GM23248 (cell line): ENCODE measurements around the gene ERICH6. TPM values are rescaled to one million over a fixed set of nuclear protein-coding genes. Genes with fewer than 3 reads are reported as not detected.
A peak's percentile ranks its signal among the peaks of the same experiment; 100 is the strongest.

Experiments used
- DNase-seq: peaks from one replicate; pipeline ENCODE4 v3.0.0-alpha.2; 2015
- H2AFZ ChIP-seq: fragments of 200-600 bp; sonication (generic); 2 replicates; pipeline ENCODE4 v1.6.1; 2016; ENCODE audit warnings: antibody characterized with exemption
- H3F3A ChIP-seq: fragments of 200-600 bp; sonication (generic); 2 replicates; pipeline ENCODE4 v1.6.1; 2016; ENCODE audit warnings: mild to moderate bottlenecking, antibody characterized with exemption, mixed run types; ENCODE audit not compliant: insufficient read depth
- H3K27ac ChIP-seq: fragments of 200-600 bp; sonication (generic); 2 replicates; pipeline ENCODE4 v1.5.1; 2016; ENCODE audit warnings: mild to moderate bottlenecking
- H3K27me3 ChIP-seq: fragments of 200-600 bp; sonication (generic); replicated peaks from 2 replicates; pipeline ENCODE4 v1.6.1; 2016; ENCODE audit warnings: mild to moderate bottlenecking; ENCODE audit not compliant: insufficient read depth
- H3K36me3 ChIP-seq: fragments of 200-600 bp; sonication (generic); 2 replicates; pipeline ENCODE4 v1.6.1; 2016; ENCODE audit warnings: low read depth, mild to moderate bottlenecking
- H3K4me1 ChIP-seq: fragments of 200-600 bp; sonication (generic); 2 replicates; pipeline ENCODE4 v1.6.1; 2016; ENCODE audit warnings: mild to moderate bottlenecking; ENCODE audit not compliant: insufficient read depth
- H3K4me2 ChIP-seq: fragments of 200-600 bp; sonication (generic); one replicate; pipeline ENCODE4 v1.6.1; 2016; ENCODE audit warnings: mild to moderate bottlenecking; ENCODE audit not compliant: unreplicated experiment
- H3K4me3 ChIP-seq: fragments of 200-600 bp; sonication (generic); 2 replicates; pipeline ENCODE4 v1.5.1; 2016; ENCODE audit warnings: mild to moderate bottlenecking
- H3K79me2 ChIP-seq: fragments of 200-600 bp; sonication (generic); 2 replicates; pipeline ENCODE4 v1.6.1; 2016; ENCODE audit warnings: mild to moderate bottlenecking; ENCODE audit not compliant: insufficient read depth
- H3K9ac ChIP-seq: fragments of 200-600 bp; sonication (generic); 2 replicates; pipeline ENCODE4 v1.6.1; 2016; ENCODE audit warnings: mild to moderate bottlenecking
- H3K9me2 ChIP-seq: fragments of 200-600 bp; sonication (generic); 2 replicates; pipeline ENCODE4 v1.6.1; 2016; ENCODE audit warnings: mixed run types, mild to moderate bottlenecking, moderate library complexity; ENCODE audit not compliant: insufficient read depth
- H3K9me3 ChIP-seq: fragments of 200-600 bp; sonication (generic); one replicate; pipeline ENCODE4 v1.6.1; 2017; ENCODE audit warnings: low read depth
- H4K20me1 ChIP-seq: fragments of 200-600 bp; sonication (generic); 2 replicates; pipeline ENCODE4 v1.6.0; 2016; ENCODE audit not compliant: insufficient read depth
- EZH2 ChIP-seq: fragments of 200-600 bp; sonication (generic); IDR thresholded peaks from 2 replicates; pipeline ENCODE4 v1.6.1; 2018; ENCODE audit warnings: antibody characterized with exemption, mild to moderate bottlenecking; ENCODE audit not compliant: insufficient read depth, poor library complexity, severe bottlenecking
- EZH2phosphoT487 ChIP-seq: fragments of 200-600 bp; sonication (generic); IDR thresholded peaks from 2 replicates; pipeline ENCODE4 v1.6.1; 2018; ENCODE audit warnings: antibody characterized with exemption, moderate library complexity, mild to moderate bottlenecking, low read depth; ENCODE audit not compliant: insufficient read depth
- WGBS, 2 experiments: methylation state at CpG; one replicate each; pipeline ENCODE4 v1.1.6; 2015 to 2017; ENCODE audit warnings: low lambda C conversion rate in 2 of 2, low coverage in 1 of 2; ENCODE audit errors: missing lambda C conversion rate in 2 of 2; 5-methylcytosine and 5-hydroxymethylcytosine counted together
- in situ Hi-C: fragments of 300-500 bp; cut with MboI; formaldehyde crosslinking; loops from 2 replicates; pipeline ENCODE4 v1.15.0; 2020
- polyA plus RNA-seq: library from polyadenylated mRNA; unstranded; fragments of >200 nt; fragmentation: Nextera tagmentation; extraction: Ambion mirVana; gene quantifications from 2 replicates; pipeline ENCODE4 v1.2.1, GENCODE V29; 2016
- total RNA-seq: library from RNA; depleted of rRNA; stranded (reverse); fragments of >200 nt; shearing (Covaris generic); gene quantifications from 2 replicates; pipeline ENCODE4 v1.2.3, GENCODE V29; 2014

Gene ERICH6
- total and polyA plus RNA-seq, 2 experiments from 2014 or later = 0.13 TPM; not detected in 1

GRCh38 chr3:150738688-150739087 lies 35.0 kb upstream of the ERICH6 start:
- in situ Hi-C loops = no loop called here
- no peak for DNase-seq
- 66 to 79% methylated on average over 4 of the region's 4 CpGs for WGBS, 2 experiments

GRCh38 chr3:150737874-150738679 lies 34.4 kb upstream of the ERICH6 start:
- 96 to 100% methylated on average over 2 of the region's 2 CpGs for WGBS, 2 experiments
- TF ChIP-seq EZH2 = no peak
- TF ChIP-seq EZH2phosphoT487 = no peak
- peak; percentile 65 for DNase-seq

More at GRCh38 chr3:150738688-150739087, 35.0 kb upstream of the ERICH6 start:
- no peak overlapping the region for H3K4me3 ChIP-seq
- peak overlapping the region; percentile 39; the same call in 1 of the 2 replicates for H3K27ac ChIP-seq
- H3K9me2 ChIP-seq = no peaks in the 10 kb centered on the region
- H2AFZ ChIP-seq = no peak overlapping the region
- H3K79me2 ChIP-seq = peaks cover 52% of the 10 kb centered on the region
- peaks cover 22% of the 10 kb centered on the region; the same call in 1 of the 2 replicates for H3K36me3 ChIP-seq
- H3F3A ChIP-seq = peaks cover 22% of the 10 kb centered on the region
- TF ChIP-seq EZH2phosphoT487 (no peak), EZH2 (no peak)
- H3K4me1 ChIP-seq = peaks cover 21% of the 10 kb centered on the region
- no peak overlapping the region for H3K9ac ChIP-seq
- no peaks in the 10 kb centered on the region for H3K27me3 ChIP-seq
- H3K9me3 ChIP-seq = no peaks in the 10 kb centered on the region
- H4K20me1 ChIP-seq = peaks cover 16% of the 10 kb centered on the region
- no peak overlapping the region for H3K4me2 ChIP-seq

GRCh38 chr3:150736903-150737832 lies 33.4 kb upstream of the ERICH6 start:
- Histone ChIP-seq H2AFZ (no peak overlapping the region), H3K4me2 (peak overlapping the region; percentile 18), H3K4me3 (no peak overlapping the region), H3K36me3 (peaks cover 21% of the 10 kb centered on the region; the same call in 1 of the 2 replicates), H3K79me2 (peaks cover 37% of the 10 kb centered on the region), H3K27me3 (no peaks in the 10 kb centered on the region), H3K9me3 (no peaks in the 10 kb centered on the region), H4K20me1 (0 out of 2 replicates have a peak, but pooled peaks cover 6% of the 10 kb centered on the region), H3K9ac (no peak overlapping the region), H3F3A (peaks cover 18% of the 10 kb centered on the region), H3K27ac (peak overlapping the region; percentile 39), H3K9me2 (no peaks in the 10 kb centered on the region), H3K4me1 (peaks cover 18% of the 10 kb centered on the region)
- DNase-seq = peak; percentile 38
- WGBS, 2 experiments = 82 to 84% methylated on average over 8 of the region's 8 CpGs
- TF ChIP-seq EZH2 (no peak), EZH2phosphoT487 (no peak)
- in situ Hi-C loops = no loop called here

More at GRCh38 chr3:150737874-150738679, 34.4 kb upstream of the ERICH6 start:
- in situ Hi-C loops = no loop called here
- peaks cover 10% of the 10 kb centered on the region; the same call in 1 of the 2 replicates for H4K20me1 ChIP-seq
- H3K9me3 ChIP-seq = no peaks in the 10 kb centered on the region
- no peaks in the 10 kb centered on the region for H3K27me3 ChIP-seq
- peaks cover 18% of the 10 kb centered on the region for H3F3A ChIP-seq
- H3K9me2 ChIP-seq = no peaks in the 10 kb centered on the region
- H3K79me2 ChIP-seq = peaks cover 46% of the 10 kb centered on the region
- no peak overlapping the region for H3K9ac ChIP-seq
- peak overlapping the region; percentile 39 for H3K27ac ChIP-seq
- H3K4me3 ChIP-seq = no peak overlapping the region
- no peak overlapping the region for H2AFZ ChIP-seq
- H3K36me3 ChIP-seq = peaks cover 22% of the 10 kb centered on the region; the same call in 1 of the 2 replicates
- H3K4me2 ChIP-seq = peak overlapping the region; percentile 18
- H3K4me1 ChIP-seq = peaks cover 19% of the 10 kb centered on the region

- H3K4me2 ChIP-seq = no peak overlapping the region
- H3K4me3 ChIP-seq = no peak overlapping the region
- DNase-seq = no peak
- in situ Hi-C loops = no loop called here
- WGBS, 2 experiments = 24 to 25% methylated on average over 2 of the region's 2 CpGs
- no peak for TF ChIP-seq EZH2
- TF ChIP-seq EZH2phosphoT487 = no peak
- H3K9ac ChIP-seq = no peak overlapping the region
- H3K27ac ChIP-seq = no peak overlapping the region
- H4K20me1 ChIP-seq = 0 out of 2 replicates have a peak, but pooled peaks cover 3% of the 10 kb centered on the region
- peaks cover 18% of the 10 kb centered on the region for H3F3A ChIP-seq
- H3K9me3 ChIP-seq = no peaks in the 10 kb centered on the region
- no peaks in the 10 kb centered on the region for H3K27me3 ChIP-seq
- H3K36me3 ChIP-seq = peaks cover 13% of the 10 kb centered on the region; the same call in 1 of the 2 replicates
- H3K4me1 ChIP-seq = peaks cover 18% of the 10 kb centered on the region
- H3K79me2 ChIP-seq = peaks cover 28% of the 10 kb centered on the region
- no peaks in the 10 kb centered on the region for H3K9me2 ChIP-seq
- no peak overlapping the region for H2AFZ ChIP-seq
Measured at GRCh38 chr3:150736316-150736719, 32.6 kb upstream of the ERICH6 start.
